Measurements from ENCODE around the gene ZSCAN2.

Gene ZSCAN2

DNA sequence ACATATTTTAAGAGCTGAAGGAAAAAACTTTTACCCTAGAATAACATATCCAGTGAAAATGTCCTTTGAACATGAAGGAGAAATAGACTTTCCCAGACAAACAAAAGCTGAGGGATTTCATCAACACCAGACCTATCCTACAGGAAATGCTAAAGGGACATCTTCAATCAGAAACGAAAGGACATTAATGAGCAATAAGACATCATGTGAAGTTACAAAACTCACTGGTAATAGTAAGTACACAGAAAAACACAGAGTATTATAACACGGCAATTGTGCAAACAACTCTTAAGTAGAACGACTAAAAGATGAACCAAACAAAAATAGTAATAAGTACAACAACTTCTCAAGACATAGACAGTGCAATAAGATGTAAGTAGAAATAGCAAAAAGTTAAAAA lies 3.5 kb upstream of the ZSCAN2 start:
- TF ChIP-seq, protein P1, sequence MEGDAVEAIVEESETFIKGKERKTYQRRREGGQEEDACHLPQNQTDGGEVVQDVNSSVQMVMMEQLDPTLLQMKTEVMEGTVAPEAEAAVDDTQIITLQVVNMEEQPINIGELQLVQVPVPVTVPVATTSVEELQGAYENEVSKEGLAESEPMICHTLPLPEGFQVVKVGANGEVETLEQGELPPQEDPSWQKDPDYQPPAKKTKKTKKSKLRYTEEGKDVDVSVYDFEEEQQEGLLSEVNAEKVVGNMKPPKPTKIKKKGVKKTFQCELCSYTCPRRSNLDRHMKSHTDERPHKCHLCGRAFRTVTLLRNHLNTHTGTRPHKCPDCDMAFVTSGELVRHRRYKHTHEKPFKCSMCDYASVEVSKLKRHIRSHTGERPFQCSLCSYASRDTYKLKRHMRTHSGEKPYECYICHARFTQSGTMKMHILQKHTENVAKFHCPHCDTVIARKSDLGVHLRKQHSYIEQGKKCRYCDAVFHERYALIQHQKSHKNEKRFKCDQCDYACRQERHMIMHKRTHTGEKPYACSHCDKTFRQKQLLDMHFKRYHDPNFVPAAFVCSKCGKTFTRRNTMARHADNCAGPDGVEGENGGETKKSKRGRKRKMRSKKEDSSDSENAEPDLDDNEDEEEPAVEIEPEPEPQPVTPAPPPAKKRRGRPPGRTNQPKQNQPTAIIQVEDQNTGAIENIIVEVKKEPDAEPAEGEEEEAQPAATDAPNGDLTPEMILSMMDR (IDR thresholded peaks at IDR 0.05; ENCODE audit: low read depth, low read length, missing control alignments), result no peak
- DNase-seq, result no peak
- Histone ChIP-seq H3K4me3 (ENCODE audit: low read depth, low read length) (no peak overlapping the region), H3K27me3 (replicated peaks) (no peaks in the 10 kb centered on the region), H3K27ac (no peak overlapping the region), H3K36me3 (replicated peaks) (no peaks in the 10 kb centered on the region)
- in situ Hi-C loops (cut with HindIII; ENCODE audit: low pct_ligation_motif_present, low sequenced_read_pairs), result no loop called here

DNA sequence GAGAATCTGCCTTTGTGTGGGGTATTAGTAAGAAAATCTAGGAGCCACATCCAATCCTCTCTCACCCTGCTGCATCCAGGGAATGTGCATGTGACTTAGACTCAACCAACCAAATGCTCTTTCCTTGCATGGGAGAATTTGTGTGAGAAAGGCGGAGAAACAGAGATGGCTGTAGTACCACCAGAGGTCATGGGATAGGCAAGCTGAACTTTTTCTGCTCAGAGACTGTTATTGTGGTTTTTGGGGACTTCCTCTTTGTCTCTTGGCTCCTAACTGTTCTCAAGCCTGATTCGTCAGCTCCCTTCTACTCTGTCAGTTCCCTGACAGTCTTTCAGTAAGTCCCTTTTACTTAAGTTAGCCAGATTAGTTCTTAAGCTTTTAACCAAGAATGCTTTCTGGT lies 2.6 kb upstream of the ZSCAN2 start:
- no peaks in the 10 kb centered on the region for H3K27me3 ChIP-seq (replicated peaks)
- no peak overlapping the region for H3K27ac ChIP-seq
- DNase-seq, result peak; percentile 16
- H3K4me3 ChIP-seq (ENCODE audit: low read depth, low read length), result no peak overlapping the region
- TF ChIP-seq, protein P1 (IDR thresholded peaks at IDR 0.05; ENCODE audit: low read depth, low read length, missing control alignments), result no peak
- in situ Hi-C loops (cut with HindIII; ENCODE audit: low pct_ligation_motif_present, low sequenced_read_pairs), result no loop called here
- H3K36me3 ChIP-seq (replicated peaks), result no peaks in the 10 kb centered on the region

DNA sequence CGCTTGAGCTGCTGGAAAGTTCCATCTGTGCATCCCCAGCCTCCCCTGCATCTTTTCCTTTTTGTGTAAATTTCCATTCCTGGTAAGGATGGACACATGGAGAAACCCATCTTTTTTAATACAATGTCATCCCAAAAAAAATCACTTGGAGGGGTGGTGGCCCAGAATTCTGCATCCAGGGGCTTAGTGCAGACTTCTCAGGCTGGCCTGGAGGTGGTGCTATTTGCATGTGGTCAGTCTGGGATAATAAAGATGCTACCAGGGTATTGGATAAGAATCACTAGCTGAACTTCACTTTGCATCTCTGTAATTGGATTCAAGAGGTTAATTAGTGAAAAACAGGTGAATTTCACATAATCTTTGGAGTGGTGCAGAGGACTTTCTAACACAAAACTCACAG lies 1.8 kb upstream of the ZSCAN2 start:
- peak; percentile 58 for DNase-seq
- Histone ChIP-seq H3K27me3 (replicated peaks) (no peaks in the 10 kb centered on the region), H3K4me3 (ENCODE audit: low read depth, low read length) (no peak overlapping the region), H3K27ac (no peak overlapping the region), H3K36me3 (replicated peaks) (peaks cover 3% of the 10 kb centered on the region)
- in situ Hi-C loops (cut with HindIII; ENCODE audit: low pct_ligation_motif_present, low sequenced_read_pairs), result no loop called here
- TF ChIP-seq, protein P1 (IDR thresholded peaks at IDR 0.05; ENCODE audit: low read depth, low read length, missing control alignments), result peak; percentile 86

DNA sequence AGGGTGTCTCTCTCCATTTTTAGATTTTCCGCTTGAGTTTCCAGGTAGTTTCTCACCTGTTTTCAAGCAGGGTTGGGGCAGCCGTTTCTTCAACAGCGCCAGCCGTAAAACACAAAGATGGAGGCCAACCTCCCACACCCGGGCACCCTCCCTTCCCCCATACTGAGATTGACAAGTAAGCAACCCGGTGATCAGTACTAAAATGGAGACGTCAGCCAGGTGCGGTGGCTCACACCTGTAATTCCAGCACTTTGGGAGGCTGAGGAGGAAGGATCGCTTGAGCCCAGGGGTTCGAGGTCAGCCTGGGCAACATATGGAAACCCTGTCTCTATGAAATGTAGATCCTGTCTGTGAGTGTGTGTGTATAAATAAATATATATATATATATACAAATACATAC lies 903 bp upstream of the ZSCAN2 start:
- in situ Hi-C loops (cut with HindIII; ENCODE audit: low pct_ligation_motif_present, low sequenced_read_pairs), result no loop called here
- Histone ChIP-seq H3K4me3 (ENCODE audit: low read depth, low read length) (no peak overlapping the region), H3K27ac (no peak overlapping the region), H3K27me3 (replicated peaks) (no peaks in the 10 kb centered on the region), H3K36me3 (replicated peaks) (peaks cover 6% of the 10 kb centered on the region)
- TF ChIP-seq, protein P1 (IDR thresholded peaks at IDR 0.05; ENCODE audit: low read depth, low read length, missing control alignments), result no peak
- no peak for DNase-seq

DNA sequence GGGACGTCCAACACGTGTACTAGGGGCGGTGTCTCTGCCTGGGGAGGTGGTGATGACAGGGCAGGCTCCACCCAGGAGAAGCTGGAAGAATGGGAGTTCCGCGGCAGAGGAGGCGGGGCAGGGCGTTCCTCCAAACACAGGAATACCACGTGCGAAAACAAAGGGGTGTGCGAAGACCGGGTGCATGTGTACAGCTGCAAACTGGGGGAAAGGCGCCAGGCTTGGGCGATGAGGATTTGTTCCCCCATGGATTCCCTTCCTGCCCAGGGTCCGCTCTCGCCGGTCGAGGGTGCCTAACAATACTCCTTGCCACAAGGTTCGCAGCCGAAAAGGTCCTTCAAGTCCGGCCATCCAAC lies 500 bp upstream of the ZSCAN2 start:
- in situ Hi-C loops (cut with HindIII; ENCODE audit: low pct_ligation_motif_present, low sequenced_read_pairs), result no loop called here
- TF ChIP-seq, protein P1 (IDR thresholded peaks at IDR 0.05; ENCODE audit: low read depth, low read length, missing control alignments), result no peak
- Histone ChIP-seq H3K4me3 (ENCODE audit: low read depth, low read length) (peak overlapping the region; percentile 93), H3K36me3 (replicated peaks) (peaks cover 7% of the 10 kb centered on the region), H3K27me3 (replicated peaks) (no peaks in the 10 kb centered on the region), H3K27ac (peak overlapping the region; percentile 78)
- peak; percentile 91 for DNase-seq

DNA sequence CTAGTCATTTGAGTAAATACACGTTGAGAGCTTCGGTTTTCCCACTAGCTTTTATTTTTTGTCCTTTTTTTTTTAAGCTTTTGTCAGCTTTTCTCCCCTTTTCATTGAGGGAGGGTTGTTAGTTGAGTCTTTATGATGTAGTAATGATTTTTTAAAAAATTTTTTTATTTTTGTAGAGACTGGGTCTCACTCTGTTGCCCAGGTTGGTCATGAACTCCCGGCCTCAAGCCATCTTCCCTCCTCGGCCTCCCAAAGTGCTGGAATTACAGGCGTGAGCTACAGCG lies 688 bp downstream of the ZSCAN2 start:
- TF ChIP-seq, protein P1 (IDR thresholded peaks at IDR 0.05; ENCODE audit: low read depth, low read length, missing control alignments), result no peak
- in situ Hi-C loops (cut with HindIII; ENCODE audit: low pct_ligation_motif_present, low sequenced_read_pairs), result no loop called here
- H3K4me3 ChIP-seq (ENCODE audit: low read depth, low read length), result peak overlapping the region; percentile 93
- no peak for DNase-seq
- H3K27me3 ChIP-seq (replicated peaks), result no peaks in the 10 kb centered on the region
- peak overlapping the region; percentile 78 for H3K27ac ChIP-seq
- peaks cover 16% of the 10 kb centered on the region for H3K36me3 ChIP-seq (replicated peaks)
